SK-N-MC (cell line): ENCODE data around the gene MAFG.

ENCODE experiments used
- EZH2 ChIP-seq: fragments of 200-600 bp; sonication (generic); IDR thresholded peaks from one replicate; pipeline ENCODE4 v1.6.1; 2017; ENCODE audit warnings: antibody characterized with exemption
- POLR2AphosphoS5 ChIP-seq: IDR thresholded peaks from 2 replicates; pipeline ENCODE4 v1.6.1; 2012; ENCODE audit warnings: mild to moderate bottlenecking, low read depth, low read length, borderline replicate concordance

DNA sequence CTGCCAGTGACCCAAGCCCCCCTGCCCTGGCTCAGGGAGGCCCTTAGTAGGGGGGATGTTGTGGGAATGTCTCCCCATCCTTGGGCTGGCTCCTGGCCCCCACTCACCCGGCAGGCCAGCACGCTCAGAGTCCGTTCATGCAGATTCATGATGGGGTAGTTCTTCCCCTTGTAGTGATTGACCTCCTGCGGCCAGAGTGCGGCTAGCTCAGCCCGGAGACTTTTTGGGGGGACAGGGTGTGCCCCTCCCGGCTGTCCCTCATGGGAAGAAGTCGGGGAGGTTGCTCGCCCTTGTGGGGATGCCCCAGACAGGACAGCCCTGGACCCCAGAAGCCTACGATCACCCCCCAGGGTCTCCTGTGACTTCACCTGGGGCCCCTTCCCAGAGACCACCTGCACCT is 21.5 kb downstream of the MAFG start:
- TF ChIP-seq POLR2AphosphoS5 (no peak), EZH2 (no peak)
